GM12874 (cell line): ENCODE results near the gene AFAP1.

Experiments used
- TF ChIP-seq, protein P1 (sequence below): IDR thresholded peaks from 2 replicates; pipeline ENCODE4 v1.5.1; 2011; ENCODE audit warnings: low read depth, mild to moderate bottlenecking, control low read depth, low read length, moderate library complexity; ENCODE audit not compliant: insufficient read depth

Gene AFAP1

DNA sequence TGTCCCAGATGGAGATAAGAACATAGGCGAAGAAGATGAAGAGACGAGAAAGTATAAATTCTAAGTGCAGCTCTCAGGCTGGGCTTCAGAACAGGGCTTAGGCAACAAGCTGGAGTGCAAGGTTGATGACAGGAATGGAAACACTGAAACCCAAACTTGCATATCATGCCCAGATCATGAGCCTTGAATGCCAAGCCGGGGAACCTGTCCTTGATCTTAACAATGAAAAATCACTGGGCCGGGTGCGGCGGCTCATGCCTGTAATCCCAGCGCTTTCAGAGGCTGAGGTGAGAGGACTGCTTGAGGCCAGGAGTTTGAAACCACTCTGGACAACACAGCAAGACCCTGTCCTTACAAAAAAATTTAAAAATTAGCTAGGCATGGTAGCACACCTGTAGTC lies 17.2 kb downstream of the AFAP1 start:
- TF ChIP-seq, protein P1, sequence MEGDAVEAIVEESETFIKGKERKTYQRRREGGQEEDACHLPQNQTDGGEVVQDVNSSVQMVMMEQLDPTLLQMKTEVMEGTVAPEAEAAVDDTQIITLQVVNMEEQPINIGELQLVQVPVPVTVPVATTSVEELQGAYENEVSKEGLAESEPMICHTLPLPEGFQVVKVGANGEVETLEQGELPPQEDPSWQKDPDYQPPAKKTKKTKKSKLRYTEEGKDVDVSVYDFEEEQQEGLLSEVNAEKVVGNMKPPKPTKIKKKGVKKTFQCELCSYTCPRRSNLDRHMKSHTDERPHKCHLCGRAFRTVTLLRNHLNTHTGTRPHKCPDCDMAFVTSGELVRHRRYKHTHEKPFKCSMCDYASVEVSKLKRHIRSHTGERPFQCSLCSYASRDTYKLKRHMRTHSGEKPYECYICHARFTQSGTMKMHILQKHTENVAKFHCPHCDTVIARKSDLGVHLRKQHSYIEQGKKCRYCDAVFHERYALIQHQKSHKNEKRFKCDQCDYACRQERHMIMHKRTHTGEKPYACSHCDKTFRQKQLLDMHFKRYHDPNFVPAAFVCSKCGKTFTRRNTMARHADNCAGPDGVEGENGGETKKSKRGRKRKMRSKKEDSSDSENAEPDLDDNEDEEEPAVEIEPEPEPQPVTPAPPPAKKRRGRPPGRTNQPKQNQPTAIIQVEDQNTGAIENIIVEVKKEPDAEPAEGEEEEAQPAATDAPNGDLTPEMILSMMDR = no peak

DNA sequence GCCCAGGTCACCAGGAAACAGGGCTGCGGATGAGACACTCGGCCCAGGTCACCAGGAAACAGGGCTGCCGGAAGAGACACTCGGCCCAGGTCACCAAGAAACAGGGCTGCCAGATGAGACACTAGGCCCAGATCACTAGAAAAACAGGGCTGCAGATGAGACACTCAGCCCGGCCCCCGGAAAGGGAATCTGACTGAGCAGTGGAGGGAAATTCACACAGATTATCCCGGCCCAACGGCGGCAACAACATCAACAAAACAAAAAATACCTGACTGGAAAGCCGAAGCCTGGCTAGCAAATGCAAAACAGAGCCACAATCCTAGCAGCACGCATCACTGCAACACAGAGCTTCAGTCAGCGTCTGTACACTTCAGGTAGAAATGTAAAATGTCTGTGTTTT lies 20.7 kb downstream of the AFAP1 start:
- TF ChIP-seq, protein P1 = no peak

DNA sequence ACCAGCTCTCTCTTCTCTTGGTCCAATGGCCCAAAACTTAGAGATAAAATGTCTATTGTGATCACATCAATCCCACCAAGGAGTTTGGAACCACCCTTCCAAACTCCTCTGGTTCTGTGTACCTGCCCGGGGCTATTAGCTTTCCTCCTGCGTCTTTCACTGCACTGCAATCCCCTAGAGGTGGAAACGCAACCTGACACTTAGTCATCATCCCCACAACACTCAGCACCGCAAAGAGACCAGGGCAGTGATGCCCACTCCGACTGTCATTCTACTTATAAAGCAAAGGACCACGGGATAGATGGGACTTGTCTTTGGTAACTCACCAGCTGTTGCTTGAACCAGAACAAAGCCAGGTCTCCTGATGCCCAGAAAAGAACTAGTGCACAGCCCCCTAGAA lies 22.0 kb downstream of the AFAP1 start:
- TF ChIP-seq, protein P1 = no peak

DNA sequence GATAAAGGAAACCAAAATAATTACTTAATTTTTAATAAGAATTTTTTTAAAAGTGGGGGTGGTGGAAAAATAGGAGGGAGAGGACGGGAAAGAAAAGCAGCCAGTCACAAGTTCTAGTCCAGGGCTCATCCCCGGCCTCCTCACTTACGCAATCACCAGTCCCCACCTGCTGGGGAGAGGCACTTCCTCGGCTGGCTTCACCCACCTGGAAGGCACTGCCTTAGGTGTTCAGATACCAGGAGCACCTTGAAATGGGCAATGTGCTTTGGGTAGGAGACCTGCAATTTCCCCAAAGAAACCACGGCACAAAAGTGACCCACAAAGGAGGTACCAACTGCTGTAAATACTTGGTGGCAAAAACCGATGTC lies 23.8 kb downstream of the AFAP1 start:
- TF ChIP-seq, protein P1 = no peak

DNA sequence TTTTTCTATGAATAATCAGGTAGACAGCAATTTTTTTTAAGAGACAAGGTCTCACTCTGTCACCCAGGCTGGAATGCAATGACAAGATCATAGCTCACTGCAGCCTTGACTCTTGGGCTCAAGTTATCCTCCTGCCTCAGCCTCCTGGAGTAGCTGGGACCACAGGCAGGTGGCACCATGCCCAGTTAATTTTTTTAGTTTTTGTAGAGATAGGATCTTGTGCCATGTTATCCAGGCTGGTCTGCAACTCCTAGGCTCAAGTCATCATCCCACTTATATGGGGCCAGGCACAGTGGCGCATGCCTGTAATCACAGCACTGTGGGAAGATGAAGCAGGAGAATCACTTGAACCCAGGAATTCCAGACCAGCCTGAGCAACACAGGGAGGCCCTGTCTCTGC lies 26.8 kb downstream of the AFAP1 start:
- TF ChIP-seq, protein P1 = no peak

DNA sequence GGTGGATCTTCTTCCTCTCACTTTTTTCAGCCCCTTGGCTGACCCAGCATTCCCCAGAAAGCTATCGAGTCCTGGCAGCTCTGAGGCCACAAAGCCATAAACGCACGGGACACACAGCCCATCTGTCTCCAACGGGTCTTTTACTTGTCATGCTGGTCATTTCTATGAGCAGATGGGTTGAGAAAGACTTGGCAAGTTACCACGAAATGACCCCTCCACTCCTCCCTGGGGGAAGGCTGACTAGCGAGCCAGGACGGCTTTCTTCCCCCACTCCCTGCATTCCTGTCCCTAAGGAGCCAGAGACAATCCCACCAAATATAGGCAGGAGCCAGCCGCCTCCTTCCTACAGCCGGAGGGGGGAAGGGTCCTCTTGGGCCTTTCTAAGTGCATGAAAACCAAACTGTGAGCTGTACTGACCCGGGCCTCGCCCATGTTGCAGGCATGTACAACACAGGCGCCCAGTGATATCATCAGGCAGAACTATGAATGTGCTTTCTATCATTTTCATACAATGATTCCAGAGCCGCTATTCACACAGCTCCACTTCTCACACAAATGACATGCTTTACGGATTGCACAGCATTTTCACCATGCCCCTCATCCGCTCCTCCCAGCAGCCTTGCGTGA lies 28.6 kb downstream of the AFAP1 start:
- TF ChIP-seq, protein P1 = no peak

DNA sequence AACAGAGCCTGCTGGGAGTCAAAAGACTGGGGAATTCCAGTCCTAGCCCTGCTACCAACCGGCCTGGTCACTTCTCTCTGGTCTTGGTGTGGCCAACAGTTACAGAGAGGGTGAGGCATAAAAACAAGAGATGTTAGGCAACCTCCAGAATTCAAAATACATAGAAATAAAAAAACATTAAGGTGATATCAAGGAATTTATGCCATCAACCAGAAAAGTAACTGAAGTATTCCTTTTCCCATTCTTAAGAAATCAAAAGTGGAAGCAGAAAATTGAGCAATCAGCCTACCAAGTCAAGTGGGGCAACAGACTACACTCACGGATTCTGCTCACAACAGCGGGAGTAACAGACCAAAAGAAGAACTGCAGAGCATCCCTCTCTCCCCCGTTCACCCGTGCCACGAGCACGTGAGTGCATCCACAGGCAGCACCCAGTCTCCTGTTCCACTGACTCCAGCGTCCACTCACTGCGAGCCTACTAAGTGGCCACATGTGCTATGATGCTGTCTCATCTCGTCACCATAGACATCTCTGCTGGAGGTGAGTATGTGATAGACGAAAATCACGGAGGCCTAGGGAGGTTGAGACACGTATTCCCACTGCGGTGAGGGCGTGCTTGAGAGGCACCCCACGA lies 29.3 kb downstream of the AFAP1 start:
- TF ChIP-seq, protein P1 = no peak
